ENCODE data around the gene RBM5.

DNA sequence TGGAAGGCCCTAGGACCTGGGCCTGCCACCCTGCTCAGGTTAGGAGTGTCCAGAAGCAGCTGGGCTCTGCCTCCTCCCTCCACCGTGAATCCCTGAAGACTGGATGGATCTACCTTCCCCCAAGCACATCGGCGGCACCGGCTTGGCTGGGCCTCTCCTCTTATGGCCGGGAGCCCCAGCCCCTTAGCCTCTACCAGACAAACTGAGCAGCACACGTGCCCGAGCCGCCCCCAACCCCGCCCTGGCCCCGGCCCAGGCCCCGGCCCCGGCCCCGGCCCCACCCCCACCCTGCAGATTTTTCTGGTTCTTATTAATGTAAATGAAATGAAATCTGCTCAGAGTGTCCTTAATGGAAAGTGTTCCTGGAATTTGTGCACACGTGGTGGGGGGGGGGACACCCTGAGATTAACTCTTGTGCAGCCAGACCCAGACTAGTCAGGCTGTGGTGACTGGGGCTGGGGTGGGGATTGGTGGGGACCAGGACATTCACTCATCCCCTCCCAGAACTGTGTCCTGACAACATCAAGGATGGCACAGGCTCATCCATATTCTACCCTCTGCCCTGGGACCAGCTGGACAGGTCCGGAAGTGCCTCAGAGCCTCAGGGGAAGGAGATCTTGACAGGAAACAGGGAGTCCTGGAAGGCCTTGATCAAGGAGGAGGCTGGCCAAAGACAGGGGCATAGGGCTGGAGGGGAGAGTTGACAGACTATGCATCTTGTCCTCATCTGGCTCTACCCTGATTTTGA lies 35.5 kb downstream of the RBM5 start:
- TF ChIP-seq, protein P1, sequence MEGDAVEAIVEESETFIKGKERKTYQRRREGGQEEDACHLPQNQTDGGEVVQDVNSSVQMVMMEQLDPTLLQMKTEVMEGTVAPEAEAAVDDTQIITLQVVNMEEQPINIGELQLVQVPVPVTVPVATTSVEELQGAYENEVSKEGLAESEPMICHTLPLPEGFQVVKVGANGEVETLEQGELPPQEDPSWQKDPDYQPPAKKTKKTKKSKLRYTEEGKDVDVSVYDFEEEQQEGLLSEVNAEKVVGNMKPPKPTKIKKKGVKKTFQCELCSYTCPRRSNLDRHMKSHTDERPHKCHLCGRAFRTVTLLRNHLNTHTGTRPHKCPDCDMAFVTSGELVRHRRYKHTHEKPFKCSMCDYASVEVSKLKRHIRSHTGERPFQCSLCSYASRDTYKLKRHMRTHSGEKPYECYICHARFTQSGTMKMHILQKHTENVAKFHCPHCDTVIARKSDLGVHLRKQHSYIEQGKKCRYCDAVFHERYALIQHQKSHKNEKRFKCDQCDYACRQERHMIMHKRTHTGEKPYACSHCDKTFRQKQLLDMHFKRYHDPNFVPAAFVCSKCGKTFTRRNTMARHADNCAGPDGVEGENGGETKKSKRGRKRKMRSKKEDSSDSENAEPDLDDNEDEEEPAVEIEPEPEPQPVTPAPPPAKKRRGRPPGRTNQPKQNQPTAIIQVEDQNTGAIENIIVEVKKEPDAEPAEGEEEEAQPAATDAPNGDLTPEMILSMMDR (IDR thresholded peaks at IDR 0.05; ENCODE audit: insufficient read depth, low read depth, low read length): no peak
- no peak for TF ChIP-seq EZH2 (IDR thresholded peaks at IDR 0.05; ENCODE audit: insufficient read depth, low read length)
